ENCODE results near the gene CCL19.

The CCL19 gene

DNA sequence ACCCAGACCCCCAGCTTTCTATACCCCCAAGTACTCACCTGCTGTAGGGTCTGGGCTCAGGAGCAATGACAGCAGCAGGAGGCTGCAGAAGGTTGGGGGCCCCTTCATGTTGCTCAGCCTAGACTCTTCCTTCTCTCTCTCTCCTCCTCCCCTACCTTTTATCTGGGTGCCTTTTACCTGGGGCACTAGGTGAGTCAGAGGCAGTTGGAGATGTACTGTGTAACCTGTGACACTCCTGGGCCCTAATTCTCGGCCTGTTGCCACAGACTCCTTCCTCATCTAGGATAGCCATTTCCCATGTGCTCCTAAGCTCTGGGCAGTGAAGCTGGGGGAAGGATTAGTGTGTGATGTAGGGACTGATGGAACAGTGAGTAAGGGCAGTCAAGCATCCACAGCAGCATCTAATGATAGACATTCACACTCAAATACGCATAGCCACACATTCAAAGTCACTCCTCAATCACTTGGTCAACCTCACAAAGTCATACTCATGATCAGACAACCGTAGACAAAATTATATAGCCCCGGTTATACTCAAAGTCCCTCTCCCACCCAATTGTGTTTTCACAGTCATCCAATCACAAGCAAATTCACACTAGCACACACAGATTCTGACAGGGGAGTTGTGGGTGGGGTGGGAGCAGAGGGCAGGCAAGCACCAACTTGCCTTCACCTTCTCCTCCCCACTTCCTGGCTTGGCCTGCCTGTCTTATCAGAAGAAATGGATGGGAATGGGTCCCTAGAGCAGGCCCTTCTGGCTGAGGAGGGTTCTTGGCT lies 28.4 kb downstream of the CCL19 start, which contains the start of gene CCL27:
Gene CCL27, minus strand, starts transcription at position 132 of the 777 bp plus-strand sequence. Its CDS starts 24 bp downstream, at position 108.
- no peak for DNase-seq (ENCODE audit: low read depth)

DNA sequence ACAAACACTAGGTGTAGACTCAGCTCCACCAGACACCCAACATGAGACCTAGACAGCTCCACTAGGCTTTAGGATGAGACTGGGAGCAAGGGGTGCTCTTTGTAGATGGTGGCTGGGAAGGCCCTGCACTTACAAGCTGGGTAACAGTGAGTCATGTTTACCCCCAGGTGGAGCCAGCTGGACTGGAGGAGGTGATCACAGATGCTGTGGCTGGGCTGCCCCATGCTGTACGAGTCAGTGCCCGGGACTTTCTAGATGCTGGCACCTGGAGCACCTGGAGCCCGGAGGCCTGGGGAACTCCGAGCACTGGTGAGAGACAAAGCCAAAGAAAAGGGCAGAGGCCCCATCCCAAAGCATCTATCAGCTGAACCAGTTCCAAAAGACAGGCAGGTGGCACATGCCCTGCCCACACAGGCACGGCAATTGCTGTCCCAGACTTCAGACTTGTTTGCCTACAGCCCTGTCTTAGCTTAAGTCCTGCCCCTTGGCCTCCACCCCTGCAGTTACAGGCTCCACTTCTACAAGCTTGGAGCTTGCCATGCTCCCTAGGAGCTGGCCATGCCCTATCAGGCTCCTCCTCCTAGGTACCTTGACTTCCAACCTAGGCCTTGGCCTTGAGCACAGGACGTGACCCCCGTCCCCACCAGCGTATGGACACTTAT lies 31.4 kb downstream of the CCL19 start:
- DNase-seq (ENCODE audit: low read depth): no peak

- DNase-seq (ENCODE audit: low read depth): no peak
Measured at GRCh38 chr9:34658461-34658860, 32.6 kb downstream of the CCL19 start.

GRCh38 chr9:34656992-34657391 lies 34.1 kb downstream of the CCL19 start:
- DNase-seq (ENCODE audit: low read depth): no peak

DNA sequence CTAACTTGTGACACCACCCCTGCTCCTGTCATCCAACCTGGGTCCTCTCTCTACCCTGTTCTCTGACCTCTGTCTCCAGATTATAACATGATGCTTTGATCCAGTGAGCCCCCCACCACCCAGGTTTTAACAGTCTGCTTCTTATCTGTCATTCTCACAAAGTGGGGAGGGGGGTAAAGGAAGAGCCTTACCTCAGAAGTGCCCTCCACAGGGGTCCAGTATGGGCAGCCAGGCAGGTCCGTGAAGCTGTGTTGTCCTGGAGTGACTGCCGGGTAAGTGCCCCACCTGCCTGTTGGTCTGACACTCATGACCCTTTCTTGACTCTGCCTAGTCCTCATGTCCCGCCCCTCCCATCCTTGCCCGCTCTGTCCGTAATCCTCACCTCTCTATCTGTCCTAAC lies 35.7 kb downstream of the CCL19 start:
- DNase-seq (ENCODE audit: low read depth): no peak

- no peak for DNase-seq (ENCODE audit: low read depth)
Measured at GRCh38 chr9:34654323-34655051, 36.6 kb downstream of the CCL19 start.

GRCh38 chr9:34653151-34654072 lies 37.7 kb downstream of the CCL19 start:
- no peak for DNase-seq (ENCODE audit: low read depth)

- no peak for DNase-seq (ENCODE audit: low read depth)
Measured at GRCh38 chr9:34652602-34653000, 38.5 kb downstream of the CCL19 start.

- DNase-seq (ENCODE audit: low read depth): peak; percentile 40
Measured at GRCh38 chr9:34651876-34652601, 39.0 kb downstream of the CCL19 start, which contains the start of gene IL11RA. Gene IL11RA, plus strand, starts transcription at chr9:34652185. Its CDS starts 3,033 bp downstream, at chr9:34655218.

DNA sequence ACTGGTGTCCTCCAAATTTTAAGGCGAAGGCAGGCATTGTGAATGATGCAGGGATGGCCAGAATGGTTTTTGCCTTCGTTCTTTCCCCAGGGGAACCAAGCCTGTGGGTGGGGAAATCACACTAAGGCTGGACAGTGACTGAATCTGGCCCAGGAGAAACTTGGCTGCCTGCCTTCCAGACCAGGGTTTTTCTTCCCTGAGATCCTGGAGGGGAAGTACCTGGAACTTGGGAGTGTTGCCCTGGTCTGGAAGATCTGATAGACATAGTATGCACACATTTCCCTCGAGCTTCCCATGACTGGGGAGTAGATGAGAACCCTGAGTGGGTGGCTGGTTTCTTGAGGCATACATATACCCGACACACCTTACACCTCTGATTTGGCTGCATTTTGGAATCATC lies 39.8 kb downstream of the CCL19 start:
- no peak for DNase-seq (ENCODE audit: low read depth)

- DNase-seq (ENCODE audit: low read depth): no peak
Measured at GRCh38 chr9:34650816-34651215, 40.3 kb downstream of the CCL19 start.

DNA sequence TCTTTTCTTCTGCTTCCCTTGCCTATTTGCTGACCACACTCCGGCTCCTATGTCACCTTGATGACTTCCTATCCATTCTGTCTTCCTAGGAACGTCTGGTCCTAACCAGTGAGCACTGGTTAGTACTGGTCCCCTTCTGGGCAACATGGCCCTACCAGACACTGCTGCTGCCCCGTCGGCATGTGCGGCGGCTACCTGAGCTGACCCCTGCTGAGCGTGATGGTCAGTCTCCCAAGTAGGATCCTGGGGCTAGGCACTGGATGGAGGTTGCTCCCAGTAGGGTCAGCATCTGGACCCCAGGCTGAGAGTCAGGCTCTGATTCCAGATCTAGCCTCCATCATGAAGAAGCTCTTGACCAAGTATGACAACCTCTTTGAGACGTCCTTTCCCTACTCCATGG lies 42.4 kb downstream of the CCL19 start:
- no peak for DNase-seq (ENCODE audit: low read depth)

DNA sequence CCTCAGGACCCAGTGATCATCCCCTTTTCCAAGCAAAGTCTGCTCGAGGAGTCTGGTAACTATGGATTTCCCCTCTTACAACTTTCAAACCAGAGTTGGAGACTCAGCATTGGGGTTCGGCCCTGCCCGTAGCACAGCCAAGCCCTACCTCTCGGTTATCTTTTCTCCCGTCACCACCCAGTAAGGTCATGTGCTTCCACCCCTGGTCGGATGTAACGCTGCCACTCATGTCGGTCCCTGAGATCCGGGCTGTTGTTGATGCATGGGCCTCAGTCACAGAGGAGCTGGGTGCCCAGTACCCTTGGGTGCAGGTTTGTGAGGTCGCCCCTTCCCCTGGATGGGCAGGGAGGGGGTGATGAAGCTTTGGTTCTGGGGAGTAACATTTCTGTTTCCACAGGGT lies 43.4 kb downstream of the CCL19 start:
- no peak for DNase-seq (ENCODE audit: low read depth)

DNA sequence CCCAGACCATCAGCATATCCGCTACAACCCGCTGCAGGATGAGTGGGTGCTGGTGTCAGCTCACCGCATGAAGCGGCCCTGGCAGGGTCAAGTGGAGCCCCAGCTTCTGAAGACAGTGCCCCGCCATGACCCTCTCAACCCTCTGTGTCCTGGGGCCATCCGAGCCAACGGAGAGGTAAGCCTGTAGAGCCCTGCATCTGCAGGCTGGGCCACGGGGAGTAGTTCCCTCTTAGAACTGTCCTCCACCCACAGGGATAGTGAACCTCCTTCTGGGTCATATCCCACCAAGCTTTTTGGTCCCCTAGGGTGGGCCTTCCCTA lies 44.0 kb downstream of the CCL19 start:
- DNase-seq (ENCODE audit: low read depth): no peak

DNA sequence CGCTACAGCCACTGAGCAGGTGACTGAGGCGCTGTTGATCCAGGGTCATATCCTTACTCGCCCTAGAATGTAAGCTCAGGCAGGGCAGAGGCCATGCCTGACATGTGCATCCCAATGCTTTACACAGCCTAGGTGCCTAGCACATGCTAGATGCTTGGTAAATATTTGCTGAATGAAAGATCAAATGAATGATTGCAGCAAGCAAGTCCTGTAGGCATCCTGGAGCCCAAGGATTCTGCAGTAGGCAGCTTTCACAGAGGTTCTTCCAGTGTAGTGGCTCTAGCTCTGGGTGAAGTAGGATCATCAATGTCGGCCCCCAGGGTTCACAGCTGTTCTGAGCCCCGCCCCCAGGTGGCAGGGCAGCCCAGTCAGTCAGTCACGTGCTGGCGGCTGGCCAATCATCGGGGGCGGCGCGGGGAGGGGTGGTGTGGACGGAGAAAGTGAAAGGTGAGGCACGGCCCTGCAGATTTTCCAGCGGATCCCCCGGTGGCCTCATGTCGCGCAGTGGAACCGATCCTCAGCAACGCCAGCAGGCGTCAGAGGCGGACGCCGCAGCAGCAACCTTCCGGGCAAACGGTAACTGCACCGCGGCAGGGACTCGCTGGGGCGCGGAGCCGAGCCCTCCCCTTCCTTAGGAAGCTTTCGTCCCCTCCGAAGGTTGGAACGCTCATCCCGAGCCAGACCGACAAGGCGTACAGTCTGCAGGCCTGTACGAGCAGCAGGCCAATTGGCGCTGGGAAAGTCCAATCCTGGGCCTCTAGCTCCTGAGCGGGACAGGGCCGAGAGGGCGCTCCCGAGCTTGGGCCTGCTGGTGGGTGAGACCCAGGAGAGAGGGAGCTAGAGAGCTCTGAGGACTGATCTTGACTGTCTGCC lies 44.6 kb downstream of the CCL19 start, which contains the start of gene GALT:
Gene GALT, plus strand, starts transcription at position 465 of the 873 bp plus-strand sequence. Its CDS starts 30 bp downstream, at position 495.
- DNase-seq (ENCODE audit: low read depth): peak; percentile 94

DNA sequence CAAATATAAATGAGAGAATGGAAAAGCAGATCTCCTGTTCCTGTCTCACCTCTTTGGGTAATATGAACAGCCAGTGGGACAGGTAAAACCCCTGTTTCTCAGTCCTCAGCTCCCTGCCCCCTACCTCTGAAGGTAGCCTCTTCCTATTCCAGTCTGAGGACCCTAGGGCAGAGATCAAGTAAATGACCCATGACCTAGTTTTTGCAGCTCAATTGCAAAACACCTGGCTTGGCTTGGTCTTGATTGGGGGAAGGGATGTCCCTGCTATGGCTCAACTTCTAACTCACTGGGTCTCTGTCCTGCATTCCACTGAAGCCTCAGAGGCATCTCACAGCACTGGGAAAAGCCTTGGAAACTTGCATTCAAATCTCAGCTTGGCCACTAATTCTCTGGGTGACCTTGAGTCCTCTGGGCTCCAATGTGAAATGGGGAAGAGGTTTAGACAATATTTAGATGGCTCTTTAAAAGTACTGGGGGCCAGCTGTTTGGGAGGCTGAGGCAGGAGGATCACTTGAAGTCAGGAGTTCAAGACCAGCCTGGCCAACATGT lies 46.2 kb downstream of the CCL19 start:
- DNase-seq (ENCODE audit: low read depth): no peak

DNA sequence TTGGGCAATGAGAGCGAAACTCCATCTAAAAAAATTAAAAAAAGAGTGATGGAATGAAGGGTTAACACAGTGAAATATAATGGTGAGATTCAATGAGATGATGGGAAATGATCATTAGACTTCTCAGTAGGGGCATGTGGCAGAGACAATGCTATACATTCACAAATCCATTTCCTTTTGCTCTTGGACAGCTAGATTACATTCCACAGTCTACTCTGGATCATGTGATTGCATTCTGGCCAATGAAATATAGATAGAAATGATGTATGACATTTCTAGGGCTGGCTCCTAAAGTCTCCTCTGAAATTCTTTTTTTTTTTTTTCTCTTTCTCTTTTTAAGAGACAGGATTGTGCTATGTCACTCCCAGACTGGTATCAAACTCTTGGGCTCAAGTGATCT lies 48.4 kb downstream of the CCL19 start:
- DNase-seq (ENCODE audit: low read depth): no peak

Measured in stimulated activated CD8-positive, alpha-beta memory T cell treated with anti-CD3 and anti-CD28 coated beads, Interleukin-7, amount 100 ng/mL, for 24 hours (primary cell).